ENCODE results near the gene INTS7.
"Not testable (repeated sequence)": the region's sequence is repeated elsewhere in the genome, so short reads cannot be mapped to it uniquely, and the experiment has no call there.

Gene INTS7

DNA sequence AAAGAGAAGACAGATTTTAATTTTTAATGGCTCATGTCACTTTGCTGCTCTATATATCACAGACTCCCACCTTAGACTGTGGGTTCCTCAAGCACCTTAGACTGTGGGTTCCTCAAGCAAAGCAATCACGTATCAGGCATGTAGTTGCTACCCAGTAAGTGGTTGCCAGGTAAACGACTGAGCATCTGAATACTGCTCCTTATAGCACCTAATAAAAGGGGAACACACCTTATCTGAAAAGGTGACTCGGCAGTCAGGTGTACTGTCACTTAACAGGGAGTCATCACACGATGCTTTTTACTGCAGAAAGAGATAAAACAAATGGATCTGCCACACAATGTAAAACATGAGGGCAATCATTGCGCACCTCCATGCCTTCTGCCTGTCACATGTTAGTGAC, 112.3 kb downstream of the INTS7 start:
- Histone ChIP-seq H3K9me3 (ENCODE audit: control insufficient read depth in 1 of 2, low read length in 2 of 2) (no peaks in the 10 kb centered on the region), H3K36me3 (ENCODE audit: control insufficient read depth in 1 of 2, insufficient read depth in 2 of 2, low read length in 2 of 2) (no peaks in the 10 kb centered on the region), H3K27me3 (ENCODE audit: control insufficient read depth in 1 of 2, insufficient read depth in 2 of 2, low read length in 2 of 2) (no peaks in the 10 kb centered on the region), H3K4me1 (ENCODE audit: control insufficient read depth in 1 of 2, insufficient read depth in 2 of 2, low read length in 2 of 2) (peaks cover 18 to 20% of the 10 kb centered on the region in 2 donors), H3K9ac (ENCODE audit: low read depth in 1 of 2, low read length in 2 of 2) (no peak overlapping the region), H3K27ac (ENCODE audit: low read depth, low read length) (no peak overlapping the region), H3K4me3 (ENCODE audit: low read depth in 1 of 2, low read length in 2 of 2) (no peak overlapping the region)

- no peaks in the 10 kb centered on the region for H3K27me3 ChIP-seq (ENCODE audit: control insufficient read depth in 1 of 2, insufficient read depth in 2 of 2, low read length in 2 of 2)
- H3K27ac ChIP-seq (ENCODE audit: low read depth, low read length) = no peak overlapping the region
- no peaks in the 10 kb centered on the region for H3K9me3 ChIP-seq (ENCODE audit: control insufficient read depth in 1 of 2, low read length in 2 of 2)
- no peak overlapping the region for H3K4me3 ChIP-seq (ENCODE audit: low read depth in 1 of 2, low read length in 2 of 2)
- no peaks in the 10 kb centered on the region for H3K36me3 ChIP-seq (ENCODE audit: control insufficient read depth in 1 of 2, insufficient read depth in 2 of 2, low read length in 2 of 2)
- H3K4me1 ChIP-seq (ENCODE audit: control insufficient read depth in 1 of 2, insufficient read depth in 2 of 2, low read length in 2 of 2) = peaks cover 27 to 29% of the 10 kb centered on the region in 2 donors
- no peak overlapping the region for H3K9ac ChIP-seq (ENCODE audit: low read depth in 1 of 2, low read length in 2 of 2)
Observed at GRCh38 chr1:211921579-211922095, 113.7 kb downstream of the INTS7 start.

DNA sequence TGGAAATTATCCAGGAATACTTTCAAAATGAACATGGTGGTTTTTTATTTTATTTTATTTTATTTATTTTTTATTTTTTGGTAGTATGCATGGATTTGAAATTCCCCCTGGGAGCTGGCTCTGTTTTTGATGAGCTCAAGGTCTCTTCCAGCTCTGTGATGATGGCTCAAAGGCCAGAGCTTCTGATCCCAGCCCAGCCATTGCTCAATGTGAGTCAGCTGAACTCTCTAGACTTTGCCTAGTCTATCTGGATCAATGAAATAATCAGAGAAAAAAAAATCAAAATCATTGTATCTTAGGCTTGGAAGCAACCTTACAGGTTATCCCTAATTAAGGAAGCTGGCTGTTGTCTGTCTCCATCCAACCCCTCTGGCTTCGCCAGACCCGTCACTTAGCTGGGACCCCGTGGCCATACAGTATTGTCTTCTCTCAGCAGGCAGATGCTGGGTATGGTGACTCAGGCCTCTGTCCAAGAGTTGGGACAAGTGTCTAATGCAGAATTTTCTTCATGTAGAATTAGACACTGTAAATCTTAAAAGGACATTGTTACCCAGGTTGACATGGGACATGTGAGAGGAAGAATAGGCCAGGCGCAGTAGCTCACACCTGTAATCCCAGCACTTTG, 114.6 kb downstream of the INTS7 start:
- H3K9ac ChIP-seq (ENCODE audit: low read depth in 1 of 2, low read length in 2 of 2) = no peak overlapping the region
- H3K4me1 ChIP-seq (ENCODE audit: control insufficient read depth in 1 of 2, insufficient read depth in 2 of 2, low read length in 2 of 2) = peaks cover 27 to 29% of the 10 kb centered on the region in 2 donors
- H3K4me3 ChIP-seq (ENCODE audit: low read depth in 1 of 2, low read length in 2 of 2) = no peak overlapping the region
- no peak overlapping the region for H3K27ac ChIP-seq (ENCODE audit: low read depth, low read length)
- no peaks in the 10 kb centered on the region for H3K9me3 ChIP-seq (ENCODE audit: control insufficient read depth in 1 of 2, low read length in 2 of 2)
- no peaks in the 10 kb centered on the region for H3K27me3 ChIP-seq (ENCODE audit: control insufficient read depth in 1 of 2, insufficient read depth in 2 of 2, low read length in 2 of 2)
- H3K36me3 ChIP-seq (ENCODE audit: control insufficient read depth in 1 of 2, insufficient read depth in 2 of 2, low read length in 2 of 2) = no peaks in the 10 kb centered on the region

DNA sequence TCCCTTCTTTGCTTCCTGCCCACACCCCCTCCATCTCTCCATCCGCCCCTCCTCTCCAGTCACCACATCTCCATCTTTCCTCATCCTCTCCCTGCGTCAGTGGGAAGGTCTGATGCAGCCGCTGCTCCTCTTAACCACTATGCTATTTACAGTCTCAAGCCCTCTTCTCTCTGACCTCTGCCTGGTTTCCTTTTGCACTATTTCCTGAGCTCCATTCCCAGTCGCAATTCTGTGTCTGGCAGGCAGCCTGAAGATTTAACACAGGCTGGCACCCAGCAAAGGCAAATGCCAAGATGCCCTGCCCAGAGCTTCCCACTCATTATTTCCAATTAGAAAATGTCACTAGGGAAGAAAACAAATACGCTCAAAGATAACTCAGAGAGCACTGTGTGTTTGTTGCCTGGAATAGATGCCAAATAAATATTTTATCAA, 115.2 kb downstream of the INTS7 start:
- Histone ChIP-seq H3K4me1 (ENCODE audit: control insufficient read depth in 1 of 2, insufficient read depth in 2 of 2, low read length in 2 of 2) (peaks cover 27 to 29% of the 10 kb centered on the region in 2 donors), H3K9me3 (ENCODE audit: control insufficient read depth in 1 of 2, low read length in 2 of 2) (no peaks in the 10 kb centered on the region), H3K4me3 (ENCODE audit: low read depth in 1 of 2, low read length in 2 of 2) (no peak overlapping the region), H3K27ac (ENCODE audit: low read depth, low read length) (no peak overlapping the region), H3K9ac (ENCODE audit: low read depth in 1 of 2, low read length in 2 of 2) (no peak overlapping the region), H3K27me3 (ENCODE audit: control insufficient read depth in 1 of 2, insufficient read depth in 2 of 2, low read length in 2 of 2) (no peaks in the 10 kb centered on the region), H3K36me3 (ENCODE audit: control insufficient read depth in 1 of 2, insufficient read depth in 2 of 2, low read length in 2 of 2) (no peaks in the 10 kb centered on the region)

DNA sequence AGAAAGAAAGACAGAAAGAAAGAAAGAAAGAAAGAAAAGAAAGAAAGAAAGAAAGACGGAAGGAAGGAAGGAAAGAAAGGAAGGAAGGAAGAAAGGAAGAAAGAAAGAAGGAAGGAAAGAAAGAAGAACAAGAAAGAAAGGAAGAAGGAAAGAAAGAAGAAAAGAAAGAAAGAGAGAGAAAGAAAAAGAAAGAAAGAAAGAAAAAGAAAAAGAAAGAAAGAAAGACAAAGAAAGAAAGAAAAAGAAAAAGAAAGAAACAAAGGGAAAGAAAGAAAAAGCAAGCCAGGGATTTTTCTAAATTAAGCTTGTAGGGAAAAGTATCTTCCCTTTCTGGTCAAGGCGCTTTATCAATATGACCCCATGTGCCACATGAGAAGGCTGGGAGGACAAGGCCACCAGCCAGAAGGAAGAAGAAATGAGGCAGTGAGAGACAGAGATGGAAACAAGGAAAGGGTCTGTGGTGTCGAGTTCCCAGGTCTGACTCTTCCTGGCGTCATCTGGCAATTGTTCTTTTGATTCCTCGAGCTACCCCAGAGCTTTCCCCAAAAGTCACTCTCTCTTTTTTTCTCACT, 116.4 kb downstream of the INTS7 start:
- no peaks in the 10 kb centered on the region for H3K27me3 ChIP-seq (ENCODE audit: control insufficient read depth in 1 of 2, insufficient read depth in 2 of 2, low read length in 2 of 2)
- H3K9me3 ChIP-seq (ENCODE audit: control insufficient read depth in 1 of 2, low read length in 2 of 2) = no peaks in the 10 kb centered on the region
- H3K9ac ChIP-seq (ENCODE audit: low read depth in 1 of 2, low read length in 2 of 2) = no peak overlapping the region
- H3K36me3 ChIP-seq (ENCODE audit: control insufficient read depth in 1 of 2, insufficient read depth in 2 of 2, low read length in 2 of 2) = no peaks in the 10 kb centered on the region
- H3K4me1 ChIP-seq (ENCODE audit: control insufficient read depth in 1 of 2, insufficient read depth in 2 of 2, low read length in 2 of 2) = peaks cover 27 to 29% of the 10 kb centered on the region in 2 donors
- no peak overlapping the region for H3K4me3 ChIP-seq (ENCODE audit: low read depth in 1 of 2, low read length in 2 of 2)
- H3K27ac ChIP-seq (ENCODE audit: low read depth, low read length) = no peak overlapping the region

DNA sequence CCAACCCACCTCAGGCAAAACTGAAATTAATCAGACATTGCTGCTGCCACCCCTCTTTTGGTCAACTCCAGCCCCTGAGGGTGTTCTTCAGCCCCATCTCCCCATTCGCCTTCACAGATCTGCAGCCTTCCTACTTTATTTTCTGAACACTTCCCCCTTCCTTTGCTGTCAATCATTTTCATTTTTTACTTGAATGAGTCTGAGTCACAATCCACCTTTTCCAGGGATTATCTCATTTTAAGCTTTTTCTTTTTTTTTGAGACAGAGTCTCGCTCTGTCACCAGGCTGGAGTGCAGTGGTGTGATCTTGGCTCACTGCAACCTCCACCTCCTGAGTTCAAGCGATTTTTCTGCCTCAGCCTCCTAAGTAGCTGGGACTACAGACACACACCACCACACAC, 118.9 kb downstream of the INTS7 start:
- H3K36me3 ChIP-seq (ENCODE audit: control insufficient read depth in 1 of 2, insufficient read depth in 2 of 2, low read length in 2 of 2); H3K9ac ChIP-seq (ENCODE audit: low read depth in 1 of 2, low read length in 2 of 2); H3K27me3 ChIP-seq (ENCODE audit: control insufficient read depth in 1 of 2, insufficient read depth in 2 of 2, low read length in 2 of 2); H3K9me3 ChIP-seq (ENCODE audit: control insufficient read depth in 1 of 2, low read length in 2 of 2); H3K27ac ChIP-seq (ENCODE audit: low read depth, low read length); H3K4me3 ChIP-seq (ENCODE audit: low read depth in 1 of 2, low read length in 2 of 2): not testable (repeated sequence)
- H3K4me1 ChIP-seq (ENCODE audit: control insufficient read depth in 1 of 2, insufficient read depth in 2 of 2, low read length in 2 of 2) = peaks cover 35 to 37% of the 10 kb centered on the region in 2 donors

DNA sequence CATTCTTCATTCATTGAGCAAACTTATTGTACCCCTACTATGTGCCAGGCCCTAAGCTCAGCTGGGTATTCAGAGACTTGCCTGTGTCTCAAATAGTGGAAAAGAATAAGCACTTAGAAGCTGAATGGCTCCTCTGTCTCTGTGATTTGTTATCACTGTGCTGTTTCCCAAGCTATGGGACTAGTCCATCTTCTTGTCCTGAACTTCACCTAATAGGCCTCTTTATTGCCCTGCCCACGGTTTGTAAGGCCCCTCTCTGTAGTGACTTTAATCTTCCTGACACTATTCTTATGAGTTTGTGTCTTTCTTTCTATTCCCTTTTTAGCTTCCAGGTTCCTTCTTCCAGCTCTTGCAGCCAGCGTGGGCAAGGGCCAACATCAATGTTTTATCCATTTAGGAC, 119.4 kb downstream of the INTS7 start:
- Histone ChIP-seq H3K27me3 (ENCODE audit: control insufficient read depth in 1 of 2, insufficient read depth in 2 of 2, low read length in 2 of 2) (no peaks in the 10 kb centered on the region), H3K36me3 (ENCODE audit: control insufficient read depth in 1 of 2, insufficient read depth in 2 of 2, low read length in 2 of 2) (no peaks in the 10 kb centered on the region), H3K9ac (ENCODE audit: low read depth in 1 of 2, low read length in 2 of 2) (no peak overlapping the region), H3K9me3 (ENCODE audit: control insufficient read depth in 1 of 2, low read length in 2 of 2) (no peaks in the 10 kb centered on the region), H3K4me1 (ENCODE audit: control insufficient read depth in 1 of 2, insufficient read depth in 2 of 2, low read length in 2 of 2) (peaks cover 39 to 42% of the 10 kb centered on the region in 2 donors), H3K4me3 (ENCODE audit: low read depth in 1 of 2, low read length in 2 of 2) (no peak overlapping the region), H3K27ac (ENCODE audit: low read depth, low read length) (no peak overlapping the region)

DNA sequence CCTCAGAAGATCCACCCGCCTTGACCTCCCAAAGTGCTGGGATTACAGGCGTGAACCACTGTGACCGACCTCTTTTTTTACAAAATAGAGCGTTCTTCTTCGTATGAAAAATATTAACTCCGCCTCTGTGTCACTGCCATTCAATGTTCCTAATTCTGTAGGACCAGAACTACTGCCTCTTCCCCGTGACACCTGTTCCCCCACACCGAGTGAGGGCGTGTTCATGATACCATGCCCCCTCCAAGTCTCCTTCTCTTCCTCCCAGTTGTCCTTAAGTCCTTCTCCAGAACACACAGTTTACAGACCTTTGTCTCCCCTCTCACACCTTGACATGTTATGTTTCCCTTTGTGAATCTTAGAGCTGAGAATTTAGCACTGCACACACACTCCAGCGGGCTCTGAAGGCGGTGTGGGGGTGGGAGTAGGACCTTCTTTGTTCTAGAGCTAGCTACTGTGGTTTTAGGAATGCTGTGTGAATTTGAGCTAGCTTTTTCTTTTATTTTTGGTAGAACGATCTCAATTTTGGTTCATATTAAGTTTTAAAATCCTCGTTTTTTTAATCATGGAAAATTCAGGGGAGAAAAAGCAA, 122.4 kb downstream of the INTS7 start:
- H3K36me3 ChIP-seq (ENCODE audit: control insufficient read depth in 1 of 2, insufficient read depth in 2 of 2, low read length in 2 of 2) = no peaks in the 10 kb centered on the region
- peaks cover 39 to 40% of the 10 kb centered on the region in 2 donors for H3K4me1 ChIP-seq (ENCODE audit: control insufficient read depth in 1 of 2, insufficient read depth in 2 of 2, low read length in 2 of 2)
- no peak overlapping the region for H3K27ac ChIP-seq (ENCODE audit: low read depth, low read length)
- no peaks in the 10 kb centered on the region for H3K9me3 ChIP-seq (ENCODE audit: control insufficient read depth in 1 of 2, low read length in 2 of 2)
- no peaks in the 10 kb centered on the region for H3K27me3 ChIP-seq (ENCODE audit: control insufficient read depth in 1 of 2, insufficient read depth in 2 of 2, low read length in 2 of 2)
- no peak overlapping the region for H3K9ac ChIP-seq (ENCODE audit: low read depth in 1 of 2, low read length in 2 of 2)
- H3K4me3 ChIP-seq (ENCODE audit: low read depth in 1 of 2, low read length in 2 of 2) = no peak overlapping the region

DNA sequence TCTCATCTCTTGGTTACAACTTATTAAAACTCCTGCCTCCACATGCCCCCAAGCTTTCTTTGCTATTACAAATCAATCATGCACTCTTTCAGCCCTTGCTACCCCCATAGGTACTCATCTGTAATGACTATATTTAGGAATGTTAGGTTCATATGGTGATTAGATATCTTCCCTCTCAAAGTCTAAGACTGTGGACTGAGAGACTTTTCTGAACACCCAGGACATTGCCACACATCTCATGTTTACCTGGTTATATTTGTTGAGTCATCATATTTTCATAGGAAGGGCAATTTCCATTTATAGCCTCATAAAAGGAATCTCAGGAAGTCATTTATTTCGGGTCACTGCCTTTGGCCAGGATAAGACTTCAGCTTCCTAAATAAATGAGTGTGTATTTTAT, 123.3 kb downstream of the INTS7 start:
- Histone ChIP-seq H3K9ac (ENCODE audit: low read depth in 1 of 2, low read length in 2 of 2) (no peak overlapping the region), H3K27ac (ENCODE audit: low read depth, low read length) (no peak overlapping the region), H3K4me3 (ENCODE audit: low read depth in 1 of 2, low read length in 2 of 2) (peak overlapping the region in 1 of 2 donors; percentile 7), H3K9me3 (ENCODE audit: control insufficient read depth in 1 of 2, low read length in 2 of 2) (no peaks in the 10 kb centered on the region), H3K36me3 (ENCODE audit: control insufficient read depth in 1 of 2, insufficient read depth in 2 of 2, low read length in 2 of 2) (no peaks in the 10 kb centered on the region), H3K4me1 (ENCODE audit: control insufficient read depth in 1 of 2, insufficient read depth in 2 of 2, low read length in 2 of 2) (peaks cover 31% of the 10 kb centered on the region in 2 donors), H3K27me3 (ENCODE audit: control insufficient read depth in 1 of 2, insufficient read depth in 2 of 2, low read length in 2 of 2) (no peaks in the 10 kb centered on the region)

GRCh38 chr1:211910913-211911485, 124.4 kb downstream of the INTS7 start:
- peaks cover 30 to 31% of the 10 kb centered on the region in 2 donors for H3K4me1 ChIP-seq (ENCODE audit: control insufficient read depth in 1 of 2, insufficient read depth in 2 of 2, low read length in 2 of 2)
- no peaks in the 10 kb centered on the region for H3K9me3 ChIP-seq (ENCODE audit: control insufficient read depth in 1 of 2, low read length in 2 of 2)
- no peaks in the 10 kb centered on the region for H3K27me3 ChIP-seq (ENCODE audit: control insufficient read depth in 1 of 2, insufficient read depth in 2 of 2, low read length in 2 of 2)
- H3K27ac ChIP-seq (ENCODE audit: low read depth, low read length) = no peak overlapping the region
- H3K4me3 ChIP-seq (ENCODE audit: low read depth in 1 of 2, low read length in 2 of 2) = no peak overlapping the region
- no peak overlapping the region for H3K9ac ChIP-seq (ENCODE audit: low read depth in 1 of 2, low read length in 2 of 2)
- no peaks in the 10 kb centered on the region for H3K36me3 ChIP-seq (ENCODE audit: control insufficient read depth in 1 of 2, insufficient read depth in 2 of 2, low read length in 2 of 2)
